Naive thymus-derived CD8-positive, alpha-beta T cell (primary cell): ENCODE results near the gene AP3D1. TPM values are rescaled to one million over a fixed set of nuclear protein-coding genes. Genes with fewer than 3 reads are reported as not detected.
"Not testable (repeated sequence)": the region's sequence is repeated elsewhere in the genome, so short reads cannot be mapped to it uniquely, and the experiment has no call there.

ENCODE experiments used
- ATAC-seq, 2 donors: fragments of 150-1000 bp; cut with Tn5 transposase in 1 of 2; sonication (Bioruptor Pico), chemical (Tn5 transposase) in 1 of 2; 1 replicate in 1 of 2; 2 replicates in 1 of 2; pipeline ENCODE4 v1.10.0; 2021; ENCODE audit warnings: mild to moderate bottlenecking in 2 of 2, moderate library complexity in 2 of 2
- POLR2A ChIA-PET: fragments of 350-600 bp; sonication (Branson Sonifier 250); formaldehyde crosslinking; loops from one replicate; lab custom pipeline; 2021; ENCODE audit warnings: antibody characterized with exemption; lab: Charles Lee
- DNase-seq, 10 donors: peaks; one replicate each; pipeline versions ENCODE4 v3.0.0 to v3.0.0-alpha.2; 2020 to 2022
- H3K27ac Mint-ChIP-seq, 10 donors: one replicate each; pipeline ENCODE4 v1.8.0; 2020 to 2022; ENCODE audit warnings: mild to moderate bottlenecking in 10 of 10, mixed read lengths in 10 of 10, moderate library complexity in 4 of 10, inconsistent platforms in 1 of 10
- H3K27me3 Mint-ChIP-seq, 5 donors: one replicate each; pipeline ENCODE4 v1.8.0; 2021 to 2022; ENCODE audit warnings: mixed read lengths in 5 of 5
- H3K36me3 Mint-ChIP-seq, 3 donors: one replicate each; pipeline ENCODE4 v1.8.0; 2020 to 2022; ENCODE audit warnings: mixed read lengths in 3 of 3, mild to moderate bottlenecking in 2 of 3, inconsistent platforms in 1 of 3
- H3K4me1 Mint-ChIP-seq, 4 donors: one replicate each; pipeline ENCODE4 v1.8.0; 2021 to 2022; ENCODE audit warnings: mixed read lengths in 4 of 4
- H3K4me3 Mint-ChIP-seq, 10 donors: one replicate each; pipeline ENCODE4 v1.8.0; 2020 to 2022; ENCODE audit warnings: mild to moderate bottlenecking in 10 of 10, mixed read lengths in 10 of 10, moderate library complexity in 6 of 10, inconsistent platforms in 1 of 10
- H3K9me3 Mint-ChIP-seq, 9 donors: one replicate each; pipeline ENCODE4 v1.8.0; 2020 to 2022; ENCODE audit warnings: mixed read lengths in 9 of 9, mild to moderate bottlenecking in 3 of 9, inconsistent platforms in 1 of 9, moderate library complexity in 1 of 9
- polyA plus RNA-seq, 3 donors: library from polyadenylated mRNA; unstranded; fragments of 300-500 nt; fragmentation: Illumina TruSeq; gene quantifications; one replicate each; pipeline ENCODE4 v1.2.3, GENCODE V29; 2021
- total RNA-seq, 8 experiments: library from RNA in 2 of 8; stranded (reverse) in 2 of 8; gene quantifications; one replicate each; pipeline ENCODE4 v1.2.3 and lab custom pipeline; 2021 to 2026

AP3D1 gene
- total and polyA plus RNA-seq, 5 experiments from 2014 or later: 12.8 to 83.2 (median 45.0) TPM

DNA sequence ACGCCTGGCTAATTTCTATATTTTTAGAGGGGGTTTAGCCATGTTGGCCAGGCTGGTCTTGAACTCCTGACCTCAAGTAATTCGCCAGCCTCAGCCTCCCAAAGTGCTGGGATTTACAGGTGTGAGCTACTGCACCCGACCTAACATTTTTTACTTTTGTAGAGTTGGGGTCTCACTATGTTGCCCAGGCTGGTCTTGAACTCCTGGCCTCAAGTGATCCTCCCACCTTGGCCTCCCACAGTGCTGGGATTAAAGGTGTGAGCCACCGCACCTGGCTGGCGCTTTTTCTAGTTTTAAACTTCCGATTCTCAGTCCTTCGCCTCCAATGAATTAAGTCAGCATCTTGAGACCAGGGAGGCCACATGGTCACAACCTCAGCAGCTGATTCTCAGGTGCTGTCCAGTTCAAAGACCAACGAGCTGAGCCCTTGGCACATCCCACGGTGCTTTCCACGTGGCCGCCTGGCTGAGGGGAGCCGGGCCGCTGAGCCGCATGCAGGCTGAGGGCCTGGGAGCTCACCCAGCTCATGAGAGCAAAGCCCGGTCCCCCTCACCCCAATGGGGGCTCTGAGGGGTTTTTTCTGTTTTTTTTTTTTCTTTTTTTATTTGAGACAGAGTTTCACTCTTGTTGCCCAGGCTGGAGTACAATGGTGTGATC, 9.1 kb downstream of the AP3D1 start:
- Mint-ChIP-seq H3K9me3 (no peaks in the 10 kb centered on the region), H3K4me1 (peaks cover 7 to 50% (median 35%) of the 10 kb centered on the region in 4 donors), H3K36me3 (peaks cover 0 to 27% (median 2%) of the 10 kb centered on the region in 3 donors), H3K27ac (no peak overlapping the region), H3K27me3 (no peaks in the 10 kb centered on the region), H3K4me3 (no peak overlapping the region)
- POLR2A ChIA-PET: no interaction called here
- ATAC-seq: no peak
- no peak for DNase-seq

DNA sequence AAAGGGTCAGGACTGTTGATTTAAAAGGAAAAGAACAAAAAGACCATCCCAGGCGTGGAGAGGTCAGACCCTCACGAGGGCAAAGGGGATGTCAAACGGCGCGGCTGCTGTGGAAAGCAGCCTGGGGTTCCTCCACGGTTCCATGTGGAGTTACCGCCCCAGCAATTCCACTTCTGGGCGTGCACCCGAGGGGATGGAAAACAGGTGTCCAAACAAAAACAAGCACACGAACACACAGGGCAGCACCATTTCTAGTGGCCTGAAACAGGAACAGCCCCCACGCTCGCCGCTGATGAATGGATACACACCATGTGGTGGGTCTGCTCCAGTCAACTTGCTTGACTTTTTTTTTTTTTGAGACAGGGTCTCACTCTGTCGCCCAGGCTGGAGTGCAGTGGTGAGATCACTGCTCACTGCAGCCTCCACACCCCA, 11.2 kb downstream of the AP3D1 start:
- no peak overlapping the region for H3K27ac Mint-ChIP-seq
- no peaks in the 10 kb centered on the region for H3K9me3 Mint-ChIP-seq
- peaks cover 2 to 34% (median 19%) of the 10 kb centered on the region in 4 donors for H3K4me1 Mint-ChIP-seq
- ATAC-seq: no peak
- H3K27me3 Mint-ChIP-seq: no peaks in the 10 kb centered on the region
- H3K4me3 Mint-ChIP-seq: no peak overlapping the region
- peaks cover 0 to 39% (median 2%) of the 10 kb centered on the region in 3 donors for H3K36me3 Mint-ChIP-seq
- POLR2A ChIA-PET: interaction anchor here (0.6 to 0.7 kb wide), 2 partner anchors 16 to 80 kb away, joined by 3 to 9 read pairs; no protein-coding TSS in a partner anchor
- no peak for DNase-seq

DNA sequence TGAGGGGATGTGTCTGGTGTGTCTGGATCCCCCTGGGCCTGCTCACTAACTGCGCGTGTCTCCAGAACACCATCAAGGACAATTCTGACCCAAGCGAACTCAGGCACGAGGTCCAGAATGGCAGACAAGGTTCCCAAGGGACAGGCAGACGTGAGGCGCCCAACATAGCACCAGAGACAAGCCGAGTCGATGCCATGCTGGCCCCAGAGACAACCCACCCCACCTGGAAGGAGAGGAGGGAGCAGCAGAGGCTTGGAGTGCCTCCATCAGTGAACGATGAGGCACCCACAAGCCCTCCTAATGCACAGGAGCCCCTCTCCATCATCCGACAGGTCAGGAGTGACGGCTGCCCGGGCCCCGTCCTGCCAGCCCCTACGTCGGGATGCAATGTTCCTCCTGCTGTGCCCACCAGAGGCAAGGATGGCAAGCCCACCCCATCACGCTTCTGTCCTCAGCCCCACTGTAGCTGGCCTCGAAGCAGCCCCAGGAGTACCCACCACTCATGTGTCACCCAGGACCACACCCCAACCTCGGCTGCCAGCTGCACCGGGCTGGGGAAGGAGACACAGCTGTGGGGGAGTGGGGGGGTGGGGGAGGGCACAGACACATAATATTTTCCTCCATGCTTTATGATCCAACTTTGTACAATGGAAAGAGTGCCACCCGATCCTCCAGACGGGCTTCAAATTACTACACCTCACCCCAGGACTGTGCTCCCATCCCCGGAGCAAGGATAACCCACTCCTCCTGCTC, 11.8 kb downstream of the AP3D1 start:
- ATAC-seq (no peak), DNase-seq (no peak)
- POLR2A ChIA-PET: no interaction called here
- Mint-ChIP-seq H3K27me3 (no peaks in the 10 kb centered on the region), H3K36me3 (peaks cover 0 to 37% (median 2%) of the 10 kb centered on the region in 3 donors), H3K4me3 (no peak overlapping the region), H3K4me1 (peaks cover 0 to 28% (median 13%) of the 10 kb centered on the region in 4 donors), H3K27ac (no peak overlapping the region), H3K9me3 (no peaks in the 10 kb centered on the region)

DNA sequence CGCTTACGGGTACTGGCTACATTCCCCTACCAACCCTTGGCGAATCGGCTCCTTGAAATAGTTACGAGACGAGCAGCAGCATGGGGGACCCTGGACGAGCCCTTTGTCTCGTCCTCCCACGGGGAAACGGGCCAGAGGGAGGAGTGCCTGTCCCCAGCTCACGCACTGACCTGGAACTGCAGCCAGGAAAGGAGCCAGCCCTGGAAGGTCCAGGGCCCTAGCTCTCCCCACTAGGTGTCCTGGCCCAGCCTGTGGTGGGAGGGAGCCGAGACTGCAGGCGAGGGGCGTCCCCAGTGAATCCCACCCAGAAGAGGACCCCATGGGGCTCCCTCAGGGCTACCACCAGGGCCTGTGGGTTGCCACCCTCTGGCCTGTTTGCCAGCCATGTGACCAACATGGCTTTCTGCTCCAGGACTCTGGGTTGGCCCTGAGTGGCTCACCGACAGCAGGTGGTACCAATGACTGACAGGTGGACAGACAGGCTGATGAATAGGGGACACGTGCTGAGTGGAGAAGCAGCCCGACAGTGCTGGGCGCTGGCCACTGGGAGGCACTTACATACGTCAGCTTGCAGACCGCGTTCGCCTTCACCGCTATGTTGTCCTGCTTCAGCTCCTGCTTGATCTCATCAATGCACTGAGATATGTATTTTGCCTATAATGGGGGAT, 13.2 kb downstream of the AP3D1 start:
- no peak for ATAC-seq
- H3K9me3 Mint-ChIP-seq: no peaks in the 10 kb centered on the region
- H3K27ac Mint-ChIP-seq: peak overlapping the region in 2 of 10 donors; percentile 10 to 29
- DNase-seq: no peak
- no peak overlapping the region for H3K4me3 Mint-ChIP-seq
- H3K27me3 Mint-ChIP-seq: no peaks in the 10 kb centered on the region
- POLR2A ChIA-PET: interaction anchor here (0.6 to 0.7 kb wide), 2 partner anchors 30 to 144 kb away, joined by 5 read pairs; no protein-coding TSS in a partner anchor
- H3K4me1 Mint-ChIP-seq: peaks cover 0 to 21% (median 7%) of the 10 kb centered on the region in 4 donors
- H3K36me3 Mint-ChIP-seq: peaks cover 0 to 39% (median 2%) of the 10 kb centered on the region in 3 donors

DNA sequence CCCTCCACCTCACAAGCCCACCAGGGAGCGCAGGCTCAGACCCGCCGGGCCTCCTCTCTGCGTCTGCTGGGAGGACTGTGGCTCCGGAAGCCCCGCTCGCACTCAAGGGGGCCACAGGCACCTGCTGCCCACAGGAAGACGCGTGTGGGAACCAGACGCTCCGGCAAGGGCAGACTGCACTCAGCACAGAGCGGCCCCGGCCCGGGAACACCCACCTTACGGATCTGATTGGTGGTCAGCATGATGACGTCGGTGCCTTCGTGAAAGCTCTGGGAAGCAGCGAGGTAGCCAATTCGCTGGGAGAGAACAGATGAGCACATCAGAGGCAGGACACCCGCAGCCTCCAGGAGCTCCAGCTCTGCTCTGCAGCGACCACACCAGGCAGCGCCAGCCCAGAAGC, 14.6 kb downstream of the AP3D1 start:
- peaks cover 0 to 49% (median 2%) of the 10 kb centered on the region in 3 donors for H3K36me3 Mint-ChIP-seq
- no peak overlapping the region for H3K4me3 Mint-ChIP-seq
- H3K9me3 Mint-ChIP-seq: no peaks in the 10 kb centered on the region
- no peaks in the 10 kb centered on the region for H3K27me3 Mint-ChIP-seq
- H3K4me1 Mint-ChIP-seq: peaks cover 0 to 19% (median 8%) of the 10 kb centered on the region in 4 donors
- ATAC-seq: no peak
- POLR2A ChIA-PET: interaction anchor here (0.9 kb wide), 1 partner anchor 191 kb away, joined by 5 read pairs; no protein-coding TSS in a partner anchor
- no peak for DNase-seq
- H3K27ac Mint-ChIP-seq: no peak overlapping the region

DNA sequence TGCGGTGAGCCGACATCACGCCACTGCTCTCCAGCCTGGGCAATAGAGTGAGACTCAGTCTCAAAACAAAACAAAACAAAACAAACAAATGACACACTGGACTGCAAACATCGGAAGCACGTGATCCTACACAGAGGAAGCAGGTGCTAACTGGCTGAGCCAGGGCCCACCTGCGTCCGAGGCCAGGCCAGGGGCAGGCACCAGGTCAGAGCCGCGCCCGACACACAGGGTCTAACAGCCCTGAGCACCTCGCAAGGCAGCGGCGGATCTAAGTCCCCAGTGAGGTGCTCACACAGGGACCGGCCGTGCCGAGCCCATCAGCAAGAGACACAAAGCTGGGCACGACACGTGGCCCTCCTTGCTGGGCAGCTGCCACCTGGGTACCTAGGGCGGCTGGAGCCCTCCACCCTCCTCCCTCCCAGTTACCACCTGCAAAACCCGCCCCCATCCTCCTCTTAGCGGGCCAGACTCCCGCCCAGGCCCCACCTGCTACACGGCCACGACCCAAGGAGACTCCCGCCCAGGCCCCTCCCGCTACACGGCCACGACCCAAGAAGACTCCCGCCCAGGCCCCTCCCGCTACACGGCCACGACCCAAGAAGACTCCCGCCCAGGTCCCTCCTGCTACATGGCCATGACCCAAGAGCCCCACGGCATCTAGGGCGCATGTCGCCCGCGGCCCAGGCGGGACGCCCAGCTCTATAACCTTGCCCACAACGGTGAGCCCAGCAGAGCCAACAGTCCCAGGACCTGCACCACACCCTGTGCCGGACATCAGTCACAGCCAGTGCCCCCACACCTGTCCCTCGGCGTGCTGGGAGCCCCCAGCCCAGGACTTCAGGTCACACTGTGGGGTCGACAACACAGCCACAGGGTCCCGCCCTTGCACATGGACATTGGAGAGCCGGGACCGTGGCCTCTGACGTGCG, 15.6 kb downstream of the AP3D1 start:
- no peak overlapping the region for H3K4me3 Mint-ChIP-seq
- POLR2A ChIA-PET: no interaction called here

DNA sequence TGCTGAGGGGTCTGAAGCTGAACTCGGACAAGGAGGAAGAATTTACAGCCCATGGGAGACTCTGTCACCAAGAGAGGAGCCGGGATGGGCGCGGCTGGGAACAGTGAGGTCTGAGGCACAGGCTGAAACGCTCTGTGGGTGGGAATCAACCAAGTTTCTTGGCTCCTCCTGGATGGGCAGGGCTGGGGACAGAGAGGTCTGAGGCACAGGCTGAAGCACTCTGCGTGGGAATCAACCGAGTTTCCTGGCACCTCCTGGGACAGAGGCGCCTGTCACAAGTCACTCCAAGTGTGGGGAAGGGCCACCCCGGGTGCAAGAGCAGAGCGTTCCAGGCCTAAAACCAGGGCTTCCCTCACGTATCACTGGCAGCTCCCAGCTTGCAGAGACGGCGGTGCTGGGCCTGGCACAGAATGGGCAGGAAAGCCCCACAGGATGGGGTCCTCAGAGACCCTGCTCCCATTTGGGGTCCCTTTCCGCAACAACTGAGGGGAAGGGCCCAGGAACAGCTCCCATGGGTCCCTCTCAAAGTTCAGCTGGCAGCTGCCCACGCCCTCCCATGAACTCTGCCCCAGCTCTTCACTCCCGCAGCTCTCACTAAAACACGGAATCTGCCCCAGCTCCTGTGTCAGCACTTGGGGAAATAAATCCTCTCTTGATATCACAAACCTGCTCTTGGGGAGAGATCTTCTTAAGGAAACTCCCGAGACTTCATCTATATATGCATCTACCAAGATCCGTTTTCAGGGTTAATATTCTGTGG, 18.5 kb downstream of the AP3D1 start:
- Mint-ChIP-seq H3K36me3 (peaks cover 0 to 44% (median 0%) of the 10 kb centered on the region in 3 donors), H3K4me3 (no peak overlapping the region), H3K4me1 (peaks cover 0 to 2% (median 0%) of the 10 kb centered on the region in 4 donors), H3K27ac (peak overlapping the region in 1 of 10 donors; percentile 75), H3K27me3 (no peaks in the 10 kb centered on the region), H3K9me3 (no peaks in the 10 kb centered on the region)
- DNase-seq (no peak), ATAC-seq (no peak)
- POLR2A ChIA-PET: interaction anchor here (1.1 kb wide), 1 partner anchor 31 kb away, joined by 4 read pairs; the partner anchor contains the start of gene DOT1L

More for the DNA sequence above, 15.6 kb downstream of the AP3D1 start:
- no peak overlapping the region for H3K27ac Mint-ChIP-seq
- no peaks in the 10 kb centered on the region for H3K27me3 Mint-ChIP-seq
- ATAC-seq (no peak), DNase-seq (no peak)
- H3K9me3 Mint-ChIP-seq: no peaks in the 10 kb centered on the region
- peaks cover 0 to 51% (median 2%) of the 10 kb centered on the region in 3 donors for H3K36me3 Mint-ChIP-seq
- peaks cover 0 to 16% (median 6%) of the 10 kb centered on the region in 4 donors for H3K4me1 Mint-ChIP-seq

DNA sequence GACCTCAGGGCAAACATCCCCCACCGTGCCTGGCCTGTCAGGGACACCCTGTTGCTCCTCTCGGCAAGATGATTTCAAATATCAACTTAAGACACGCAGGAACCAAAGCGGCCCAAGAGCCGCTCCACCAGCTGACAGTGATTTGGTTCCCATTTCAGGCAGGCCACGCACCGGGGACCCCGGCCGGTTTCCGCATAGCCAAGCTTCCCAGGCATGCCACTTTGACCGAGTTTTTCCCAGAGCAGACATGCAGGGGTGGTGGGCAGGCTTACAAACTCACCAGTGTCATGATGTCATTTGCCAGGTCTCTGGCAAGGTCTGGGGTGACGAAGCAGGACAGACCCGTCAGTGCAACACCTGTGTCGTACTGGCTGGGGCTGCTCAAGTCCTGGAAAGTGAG, 19.2 kb downstream of the AP3D1 start:
- Mint-ChIP-seq H3K9me3 (no peaks in the 10 kb centered on the region), H3K4me3 (no peak overlapping the region), H3K27me3 (no peaks in the 10 kb centered on the region), H3K36me3 (peaks cover 0 to 45% (median 0%) of the 10 kb centered on the region in 3 donors), H3K27ac (no peak overlapping the region), H3K4me1 (peaks cover 0 to 2% (median 0%) of the 10 kb centered on the region in 4 donors)
- DNase-seq (no peak), ATAC-seq (no peak)
- POLR2A ChIA-PET: interaction anchor here (1.1 kb wide), 1 partner anchor 31 kb away, joined by 4 read pairs; the partner anchor contains the start of gene DOT1L

DNA sequence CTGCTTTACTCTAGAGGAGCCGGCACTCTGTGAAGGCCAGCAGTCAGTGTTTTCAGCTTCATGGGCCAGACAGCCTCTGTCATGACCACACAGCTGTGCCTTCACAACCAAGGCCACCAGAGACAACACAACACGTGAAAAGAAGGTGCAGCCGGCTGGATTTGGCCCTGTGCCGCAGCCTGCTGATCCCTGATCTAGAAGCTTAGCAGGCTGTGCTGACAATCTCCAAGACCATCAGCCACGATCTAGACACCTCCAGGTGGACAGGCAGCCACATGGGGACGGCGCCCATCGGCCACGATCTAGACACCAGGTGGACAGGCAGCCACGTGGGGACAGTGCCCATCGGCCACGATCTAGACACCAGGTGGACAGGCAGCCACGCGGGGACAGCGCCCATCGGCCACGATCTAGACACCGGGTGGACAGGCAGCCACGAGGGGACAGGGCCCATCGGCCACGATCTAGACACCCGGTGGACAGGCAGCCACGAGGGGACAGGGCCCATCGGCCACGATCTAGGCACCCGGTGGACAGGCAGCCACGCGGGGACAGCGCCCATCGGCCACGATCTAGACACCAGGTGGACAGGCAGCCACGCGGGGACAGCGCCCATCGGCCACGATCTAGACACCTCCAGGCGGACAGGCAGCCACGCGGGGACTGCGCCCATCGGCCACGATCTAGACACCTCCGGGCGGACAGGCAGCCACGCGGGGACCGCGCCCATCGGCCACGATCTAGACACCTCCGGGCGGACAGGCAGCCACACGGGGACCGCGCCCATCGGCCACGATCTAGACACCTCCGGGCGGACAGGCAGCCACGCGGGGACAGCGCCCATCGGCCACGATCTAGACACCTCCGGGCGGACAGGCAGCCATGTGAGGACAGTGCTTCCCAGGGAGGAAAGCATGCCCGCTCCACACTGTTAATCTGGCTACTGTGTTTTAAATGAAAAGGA, 20.1 kb downstream of the AP3D1 start:
- H3K36me3 Mint-ChIP-seq: peaks cover 0 to 49% (median 0%) of the 10 kb centered on the region in 3 donors
- H3K4me1 Mint-ChIP-seq, H3K27ac Mint-ChIP-seq, H3K9me3 Mint-ChIP-seq, DNase-seq, ATAC-seq, H3K27me3 Mint-ChIP-seq, H3K4me3 Mint-ChIP-seq: not testable (repeated sequence)
- POLR2A ChIA-PET: interaction anchor here (0.6 kb wide), 1 partner anchor 694 kb away, joined by 3 read pairs; no protein-coding TSS in a partner anchor
